Bronchial epithelial cell (primary cell): ENCODE measurements around the gene JADE3. TPM values are rescaled to one million over a fixed set of nuclear protein-coding genes. Genes with fewer than 3 reads are reported as not detected.

ENCODE experiments used
- DNase-seq: peaks from one replicate; pipeline ENCODE4 v3.0.0-alpha.2; 2010; ENCODE audit warnings: low read depth
- FAIRE-seq: peaks from 2 replicates; lab custom pipeline; 2011; peaks lifted over from hg19 to GRCh38; lab: Jason Lieb, UNC
- H3K27me3 ChIP-seq: 2 replicates; pipeline ENCODE4 v1.5.1; 2011; ENCODE audit warnings: low read length; ENCODE audit not compliant: control insufficient read depth, insufficient read depth
- H3K36me3 ChIP-seq: 2 replicates; pipeline ENCODE4 v1.5.1; 2011; ENCODE audit warnings: low read length; ENCODE audit not compliant: control insufficient read depth, insufficient read depth
- H3K4me3 ChIP-seq: 2 replicates; pipeline ENCODE4 v1.5.1; 2011; ENCODE audit warnings: mild to moderate bottlenecking, low read depth, low read length, control low read depth
- total RNA-seq: library from RNA; depleted of rRNA; stranded (reverse); fragments of >200 nt; gene quantifications from 2 replicates; pipeline ENCODE4 v1.2.1, GENCODE V29; 2014
- TF ChIP-seq, protein P1 (sequence below): IDR thresholded peaks from 2 replicates; pipeline ENCODE4 v1.5.1; 2011; ENCODE audit warnings: mild to moderate bottlenecking, moderate library complexity, low read length, control low read depth, inconsistent platforms; ENCODE audit not compliant: insufficient read depth, severe bottlenecking

JADE3 gene
- total RNA-seq, 1 donor from 2014 or later, result 5.5 TPM

DNA sequence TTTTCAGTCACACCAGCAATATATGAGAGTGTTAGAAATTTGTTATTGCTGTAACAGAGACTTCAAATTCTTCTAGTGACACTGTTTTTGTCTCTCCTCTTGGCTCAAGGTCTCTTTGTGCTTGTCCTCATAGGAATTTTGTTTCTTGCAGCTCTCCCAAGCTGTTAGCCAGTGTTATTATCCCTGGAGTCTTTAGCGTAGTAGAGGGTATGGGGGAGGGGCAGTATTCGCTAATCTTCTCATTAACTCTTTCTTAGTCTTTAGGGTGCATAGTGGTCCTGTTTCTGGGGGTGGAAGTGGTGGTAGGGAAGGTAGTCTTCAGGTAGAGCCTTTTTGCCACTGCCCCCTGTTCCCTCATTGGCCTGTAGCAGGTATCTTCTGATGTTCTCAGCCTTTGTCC lies 79.4 kb downstream of the JADE3 start:
- no peaks in the 10 kb centered on the region for H3K36me3 ChIP-seq
- H3K27me3 ChIP-seq, result no peaks in the 10 kb centered on the region
- DNase-seq (no peak), FAIRE-seq (no peak)
- no peak overlapping the region for H3K4me3 ChIP-seq
- TF ChIP-seq, protein P1, sequence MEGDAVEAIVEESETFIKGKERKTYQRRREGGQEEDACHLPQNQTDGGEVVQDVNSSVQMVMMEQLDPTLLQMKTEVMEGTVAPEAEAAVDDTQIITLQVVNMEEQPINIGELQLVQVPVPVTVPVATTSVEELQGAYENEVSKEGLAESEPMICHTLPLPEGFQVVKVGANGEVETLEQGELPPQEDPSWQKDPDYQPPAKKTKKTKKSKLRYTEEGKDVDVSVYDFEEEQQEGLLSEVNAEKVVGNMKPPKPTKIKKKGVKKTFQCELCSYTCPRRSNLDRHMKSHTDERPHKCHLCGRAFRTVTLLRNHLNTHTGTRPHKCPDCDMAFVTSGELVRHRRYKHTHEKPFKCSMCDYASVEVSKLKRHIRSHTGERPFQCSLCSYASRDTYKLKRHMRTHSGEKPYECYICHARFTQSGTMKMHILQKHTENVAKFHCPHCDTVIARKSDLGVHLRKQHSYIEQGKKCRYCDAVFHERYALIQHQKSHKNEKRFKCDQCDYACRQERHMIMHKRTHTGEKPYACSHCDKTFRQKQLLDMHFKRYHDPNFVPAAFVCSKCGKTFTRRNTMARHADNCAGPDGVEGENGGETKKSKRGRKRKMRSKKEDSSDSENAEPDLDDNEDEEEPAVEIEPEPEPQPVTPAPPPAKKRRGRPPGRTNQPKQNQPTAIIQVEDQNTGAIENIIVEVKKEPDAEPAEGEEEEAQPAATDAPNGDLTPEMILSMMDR, result no peak

DNA sequence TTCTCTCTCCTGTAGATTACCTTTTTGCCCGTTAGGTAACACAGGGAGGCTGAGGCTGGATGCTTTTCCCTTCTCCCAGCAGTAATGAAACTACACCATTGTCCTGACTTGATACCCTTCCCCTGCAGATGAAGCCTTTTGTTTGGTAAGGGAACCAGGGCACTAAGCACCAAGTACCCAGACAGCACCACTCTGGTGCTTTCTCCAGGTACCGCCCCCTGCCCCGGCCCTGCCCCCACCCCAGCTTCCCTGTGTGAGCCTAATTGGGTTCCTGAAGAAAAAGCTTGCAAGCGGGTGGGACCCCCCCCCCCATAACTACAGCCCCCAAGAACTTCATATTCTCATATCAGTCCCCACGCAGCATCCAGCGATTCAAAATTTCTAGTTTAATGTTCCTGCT lies 79.8 kb downstream of the JADE3 start:
- Histone ChIP-seq H3K36me3 (no peaks in the 10 kb centered on the region), H3K27me3 (no peaks in the 10 kb centered on the region), H3K4me3 (no peak overlapping the region)
- FAIRE-seq (no peak), DNase-seq (no peak)
- TF ChIP-seq, protein P1, result no peak

DNA sequence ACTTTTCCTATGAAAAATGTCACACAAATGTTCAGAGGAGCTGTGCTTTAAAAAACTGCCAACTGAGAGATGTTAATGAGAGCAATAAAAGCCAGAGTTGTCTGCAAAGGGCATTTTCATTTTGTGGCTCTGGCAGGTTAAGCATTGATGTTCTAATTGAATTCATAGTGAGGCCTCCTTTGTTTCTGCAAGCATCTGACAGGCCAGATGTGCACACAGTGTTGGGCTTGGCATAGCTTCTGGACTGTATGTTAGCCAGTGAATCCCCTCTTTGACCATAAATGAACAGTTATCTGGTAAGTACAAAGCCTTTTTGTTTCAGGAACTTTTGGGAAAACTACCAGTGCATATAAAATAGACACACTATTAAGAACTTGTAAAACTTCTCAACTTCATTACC lies 81.9 kb downstream of the JADE3 start:
- H3K27me3 ChIP-seq, result no peaks in the 10 kb centered on the region
- TF ChIP-seq, protein P1, result no peak
- H3K4me3 ChIP-seq, result no peak overlapping the region
- no peak for DNase-seq
- FAIRE-seq, result no peak
- H3K36me3 ChIP-seq, result peaks cover 2% of the 10 kb centered on the region

DNA sequence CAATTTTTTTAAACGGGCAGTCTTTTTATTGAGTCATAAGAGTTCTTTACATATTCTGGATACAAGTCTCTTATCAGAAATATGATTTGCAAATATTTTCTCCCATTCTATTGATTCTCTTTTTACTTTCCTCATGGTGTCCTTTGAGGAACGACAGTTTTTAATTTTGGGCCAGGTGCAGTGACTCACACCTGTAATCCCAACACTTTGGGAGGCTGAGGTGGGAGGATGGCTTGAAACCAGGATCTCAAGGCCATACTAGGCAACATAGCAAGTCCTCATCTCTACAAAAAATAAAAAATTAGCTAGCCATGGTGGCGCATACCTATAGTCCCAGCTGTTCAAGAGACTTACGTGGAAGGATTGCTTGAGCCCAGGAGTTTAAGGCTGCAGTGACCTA lies 99.9 kb downstream of the JADE3 start:
- TF ChIP-seq, protein P1, result no peak
- FAIRE-seq, result no peak
- H3K36me3 ChIP-seq, result no peaks in the 10 kb centered on the region

DNA sequence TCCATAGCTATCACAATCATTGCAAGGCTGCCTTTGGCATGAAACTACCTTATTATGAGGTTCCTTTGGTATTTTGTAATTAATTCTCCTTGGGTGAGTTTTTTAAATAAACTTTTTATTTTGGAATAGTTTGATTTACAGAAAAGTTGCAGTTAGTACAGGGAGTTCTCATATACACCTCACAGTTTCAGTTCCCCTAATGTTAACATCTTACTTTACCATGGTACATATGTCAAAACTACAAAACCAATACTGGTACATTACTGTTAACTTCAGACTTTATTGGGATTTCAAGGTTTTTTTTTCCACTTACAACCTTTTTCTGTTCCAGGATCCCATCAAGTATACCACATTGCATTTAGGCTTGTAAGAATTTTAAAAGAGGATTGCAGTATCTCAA lies 114.0 kb downstream of the JADE3 start:
- no peaks in the 10 kb centered on the region for H3K36me3 ChIP-seq
- DNase-seq (no peak), FAIRE-seq (no peak)
- no peaks in the 10 kb centered on the region for H3K27me3 ChIP-seq
- no peak overlapping the region for H3K4me3 ChIP-seq
- TF ChIP-seq, protein P1, result no peak

More for the DNA sequence above, 99.9 kb downstream of the JADE3 start:
- DNase-seq, result no peak
- H3K4me3 ChIP-seq, result no peak overlapping the region
- H3K27me3 ChIP-seq, result no peaks in the 10 kb centered on the region

DNA sequence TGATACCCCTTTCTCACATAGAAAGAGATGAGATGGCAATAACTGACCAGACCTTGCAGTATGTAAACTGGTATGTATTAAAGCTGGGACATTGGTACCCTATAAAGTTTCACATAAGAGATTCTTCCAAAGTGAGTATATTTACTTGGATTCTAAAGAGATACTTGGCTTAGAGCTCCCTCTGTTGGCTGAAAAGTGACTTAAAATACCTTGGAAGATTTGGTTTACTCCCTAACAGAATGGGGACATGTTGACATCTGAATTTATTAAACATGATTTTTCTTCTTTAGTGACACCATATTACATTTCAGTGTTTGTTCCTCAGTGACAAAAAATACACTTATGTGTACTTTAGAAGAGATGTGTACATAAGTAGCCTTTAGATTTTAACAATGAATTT lies 118.1 kb downstream of the JADE3 start:
- TF ChIP-seq, protein P1, result peak; percentile 25
- DNase-seq (peak; percentile 55), FAIRE-seq (no peak)
- no peaks in the 10 kb centered on the region for H3K36me3 ChIP-seq
- H3K27me3 ChIP-seq, result no peaks in the 10 kb centered on the region
- H3K4me3 ChIP-seq, result no peak overlapping the region
